Measurements from ENCODE around the gene PRDM4.
A peak's percentile ranks its signal among the peaks of the same experiment; 100 is the strongest.
"Not testable (repeated sequence)": the region's sequence is repeated elsewhere in the genome, so short reads cannot be mapped to it uniquely, and the experiment has no call there.

Gene PRDM4

DNA sequence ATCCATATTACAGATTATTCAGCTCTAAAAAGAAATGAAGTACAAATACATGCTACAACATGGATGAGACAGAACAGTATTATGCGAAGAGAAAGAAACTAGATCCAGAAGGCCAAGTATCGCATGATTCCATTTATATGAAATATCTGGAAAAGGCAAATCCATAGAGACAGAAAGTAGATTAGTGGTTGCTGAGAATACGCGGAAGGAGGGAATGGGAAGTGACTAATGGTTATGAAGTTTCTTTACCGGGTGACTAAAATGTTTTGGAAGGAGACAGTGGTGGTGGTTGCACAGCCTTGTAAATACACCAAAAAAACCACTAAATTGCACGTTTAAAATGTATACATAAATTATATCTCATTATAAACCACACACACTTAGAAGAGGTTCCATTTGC, 12.5 kb downstream of the PRDM4 start:
- peaks cover 35% of the 10 kb centered on the region for H3K36me3 Mint-ChIP-seq
- H3K4me3 Mint-ChIP-seq: no peak overlapping the region
- DNase-seq: no peak
- no peak overlapping the region for H3K27ac Mint-ChIP-seq
- no peaks in the 10 kb centered on the region for H3K4me1 Mint-ChIP-seq
- CTCF ChIA-PET: interaction anchor here (1.4 kb wide), 1 partner anchor 10 kb away, joined by 3 read pairs; no protein-coding TSS in a partner anchor
- no peaks in the 10 kb centered on the region for H3K9me3 Mint-ChIP-seq
- no peaks in the 10 kb centered on the region for H3K27me3 Mint-ChIP-seq

DNA sequence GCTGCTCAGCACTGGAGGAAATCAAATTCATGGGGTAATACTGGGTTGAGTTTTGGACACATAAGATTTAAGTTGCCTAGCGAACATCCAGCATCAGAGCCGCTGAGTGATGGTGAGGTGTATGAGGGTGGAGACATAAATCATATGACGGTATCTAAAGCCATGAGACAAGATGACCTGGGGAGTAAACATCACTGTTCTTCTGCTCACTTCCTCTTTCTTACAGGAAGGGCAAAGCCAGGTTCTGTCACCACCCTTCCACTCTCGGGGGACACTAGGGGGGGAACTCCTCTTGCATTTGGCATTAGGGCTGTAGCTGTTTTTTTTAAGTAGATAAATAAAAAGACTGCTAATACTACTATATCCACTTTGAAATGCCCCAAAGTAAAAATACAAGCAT, 24.0 kb downstream of the PRDM4 start:
- CTCF ChIA-PET: interaction anchor here (0.9 to 1.4 kb wide), 3 partner anchors 18 to 61 kb away, joined by 3 to 4 read pairs (median 3); no protein-coding TSS in a partner anchor
- H3K4me3 Mint-ChIP-seq: no peak overlapping the region
- no peaks in the 10 kb centered on the region for H3K27me3 Mint-ChIP-seq
- H3K27ac Mint-ChIP-seq: peak overlapping the region; percentile 20
- no peaks in the 10 kb centered on the region for H3K9me3 Mint-ChIP-seq
- peaks cover 61% of the 10 kb centered on the region for H3K36me3 Mint-ChIP-seq
- H3K4me1 Mint-ChIP-seq: peaks cover 11% of the 10 kb centered on the region
- no peak for DNase-seq

DNA sequence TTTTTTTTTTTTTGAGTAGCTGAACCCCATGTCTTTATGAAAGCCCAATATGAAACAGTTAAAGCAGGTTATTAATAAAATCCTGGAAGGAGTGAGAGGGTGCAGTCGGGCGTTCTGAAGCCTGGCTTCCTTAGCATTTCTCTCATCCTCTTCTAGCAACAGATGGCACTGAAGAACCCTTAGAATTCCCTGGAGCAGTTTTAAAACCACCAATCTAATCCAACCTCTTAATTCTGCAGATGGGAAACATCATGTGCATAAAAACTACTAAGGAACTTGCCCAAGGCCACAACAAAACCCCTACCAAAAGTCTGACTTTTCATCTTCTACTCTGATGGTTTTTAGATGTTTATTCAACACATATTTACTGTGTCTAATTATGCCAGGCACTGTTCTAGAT, 25.2 kb downstream of the PRDM4 start:
- Mint-ChIP-seq H3K4me3 (no peak overlapping the region), H3K27me3 (no peaks in the 10 kb centered on the region), H3K4me1 (peaks cover 11% of the 10 kb centered on the region), H3K9me3 (no peaks in the 10 kb centered on the region), H3K36me3 (peaks cover 55% of the 10 kb centered on the region), H3K27ac (no peak overlapping the region)
- DNase-seq: no peak
- CTCF ChIA-PET: interaction anchor here (1.2 kb wide), 1 partner anchor 22 kb away, joined by 3 read pairs; no protein-coding TSS in a partner anchor

DNA sequence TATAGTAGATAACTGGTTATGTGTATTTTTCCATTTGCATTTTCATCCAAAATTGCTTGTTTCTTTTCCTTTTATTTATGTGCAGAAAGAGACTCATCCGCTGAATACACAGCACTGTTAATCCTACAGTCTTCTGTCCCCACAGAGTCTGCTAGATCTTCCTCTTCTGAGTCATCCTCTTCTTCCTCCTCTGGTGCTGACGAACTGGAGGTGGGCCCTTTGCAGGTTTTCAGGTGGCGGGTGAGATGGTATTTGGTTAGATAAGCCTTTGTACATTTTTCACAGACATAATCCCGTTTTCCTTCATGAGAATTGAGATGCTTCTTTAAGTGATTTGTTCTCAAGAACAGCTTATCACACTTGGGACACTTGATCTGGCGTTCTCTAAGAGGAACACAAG, 26.8 kb downstream of the PRDM4 start:
- no peaks in the 10 kb centered on the region for H3K27me3 Mint-ChIP-seq
- H3K27ac Mint-ChIP-seq: no peak overlapping the region
- DNase-seq: no peak
- peaks cover 11% of the 10 kb centered on the region for H3K4me1 Mint-ChIP-seq
- H3K9me3 Mint-ChIP-seq: no peaks in the 10 kb centered on the region
- H3K4me3 Mint-ChIP-seq: no peak overlapping the region
- peaks cover 50% of the 10 kb centered on the region for H3K36me3 Mint-ChIP-seq
- CTCF ChIA-PET: no interaction called here

DNA sequence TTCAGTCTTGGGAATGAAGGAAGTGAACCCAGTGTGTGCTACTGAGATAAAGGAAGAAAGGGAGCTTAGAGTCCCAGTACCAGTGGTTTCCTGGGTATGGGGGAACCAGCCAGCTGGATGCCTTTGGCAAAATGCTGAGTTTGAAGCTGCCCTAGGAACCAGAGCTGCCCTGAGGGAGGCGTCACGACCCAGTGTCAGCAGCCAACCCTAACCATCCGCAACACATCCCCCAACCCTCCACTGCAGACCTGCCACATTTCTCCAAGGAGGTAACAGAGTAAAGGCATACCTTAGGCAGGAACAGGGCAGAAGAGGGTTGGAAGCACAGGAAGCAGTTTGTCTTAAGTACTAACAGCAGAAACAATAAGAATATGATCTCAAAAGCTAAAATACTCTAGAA, 28.6 kb downstream of the PRDM4 start:
- CTCF ChIA-PET: no interaction called here
- Mint-ChIP-seq H3K9me3 (no peaks in the 10 kb centered on the region), H3K4me1 (peaks cover 10% of the 10 kb centered on the region), H3K27me3 (no peaks in the 10 kb centered on the region), H3K36me3 (peaks cover 33% of the 10 kb centered on the region), H3K27ac (no peak overlapping the region), H3K4me3 (no peak overlapping the region)
- no peak for DNase-seq

DNA sequence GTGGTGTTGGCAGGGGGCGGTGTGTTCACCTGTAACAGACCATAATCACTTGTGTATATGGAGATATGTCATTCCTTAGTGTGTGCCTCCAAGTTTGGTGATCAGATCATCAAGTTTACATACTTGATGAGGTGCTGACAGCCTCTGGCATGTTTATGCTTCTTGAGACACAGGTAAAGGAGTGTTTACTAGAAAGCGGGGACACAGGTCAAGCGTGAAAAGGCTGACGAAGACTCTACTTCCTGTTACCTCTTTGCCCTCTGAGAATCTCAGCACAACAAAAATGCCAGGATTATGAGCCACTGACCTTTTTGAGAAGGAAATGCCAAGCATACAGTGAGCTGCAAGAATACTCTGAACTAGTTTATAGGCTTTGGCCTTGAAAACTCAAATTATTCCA, 29.6 kb downstream of the PRDM4 start:
- H3K27me3 Mint-ChIP-seq: no peaks in the 10 kb centered on the region
- H3K36me3 Mint-ChIP-seq: peaks cover 25% of the 10 kb centered on the region
- no peak overlapping the region for H3K27ac Mint-ChIP-seq
- CTCF ChIA-PET: no interaction called here
- DNase-seq: no peak
- no peak overlapping the region for H3K4me3 Mint-ChIP-seq
- no peaks in the 10 kb centered on the region for H3K4me1 Mint-ChIP-seq
- H3K9me3 Mint-ChIP-seq: no peaks in the 10 kb centered on the region

DNA sequence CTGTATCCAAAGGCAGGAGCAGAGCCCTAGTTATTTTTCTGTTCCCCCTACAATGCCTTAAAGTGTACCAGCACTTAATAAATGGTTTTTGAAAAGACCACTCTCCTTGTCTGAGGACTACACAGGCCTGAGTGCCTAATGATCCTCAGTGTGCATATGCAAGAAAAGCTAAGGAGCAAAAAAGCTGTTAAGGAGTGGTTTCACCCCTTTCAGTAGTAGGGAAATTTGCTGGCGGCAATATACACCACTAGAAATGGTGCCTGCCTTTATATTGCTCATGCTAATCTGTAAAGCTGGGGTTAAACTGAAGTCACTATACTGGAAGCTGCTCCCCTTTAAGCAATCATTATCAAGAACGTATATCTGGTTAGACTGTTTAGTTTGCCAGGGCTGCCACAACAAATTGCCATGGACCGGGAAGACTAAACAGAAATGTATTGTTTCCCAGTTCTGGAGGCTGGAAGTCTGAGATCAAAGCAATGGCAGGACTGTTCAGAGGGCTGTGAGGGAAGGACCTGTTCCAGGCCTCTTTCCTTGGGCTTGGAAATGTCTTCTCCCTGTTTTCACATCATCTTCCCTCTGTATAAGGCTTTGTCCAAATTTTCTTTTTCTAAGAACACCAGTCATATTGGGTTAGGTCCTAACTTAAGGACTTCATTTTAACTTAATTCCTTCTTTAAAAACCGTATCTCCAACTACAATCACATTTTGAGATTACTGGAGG, 30.2 kb downstream of the PRDM4 start:
- Mint-ChIP-seq H3K4me1 (no peaks in the 10 kb centered on the region), H3K27ac (no peak overlapping the region), H3K4me3 (no peak overlapping the region), H3K27me3 (no peaks in the 10 kb centered on the region), H3K9me3 (no peaks in the 10 kb centered on the region), H3K36me3 (peaks cover 19% of the 10 kb centered on the region)
- no peak for DNase-seq
- CTCF ChIA-PET: no interaction called here

DNA sequence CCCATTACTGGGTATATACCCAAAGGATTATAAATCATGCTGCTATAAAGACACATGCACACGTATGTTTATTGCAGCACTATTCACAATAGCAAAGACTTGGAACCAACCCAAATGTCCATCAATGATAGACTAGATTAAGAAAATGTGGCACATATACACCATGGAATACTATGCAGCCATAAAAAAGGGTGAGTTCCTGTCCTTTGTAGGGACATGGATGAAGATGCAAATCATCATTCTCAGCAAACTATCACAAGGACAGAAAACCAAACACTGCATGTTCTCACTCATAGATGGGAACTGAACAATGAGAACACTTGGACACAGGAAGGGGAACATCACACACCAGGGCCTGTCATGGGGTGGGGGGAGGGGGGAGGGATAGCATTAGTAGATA, 33.2 kb downstream of the PRDM4 start:
- H3K27ac Mint-ChIP-seq, H3K4me1 Mint-ChIP-seq, CTCF ChIA-PET: not testable (repeated sequence)

DNA sequence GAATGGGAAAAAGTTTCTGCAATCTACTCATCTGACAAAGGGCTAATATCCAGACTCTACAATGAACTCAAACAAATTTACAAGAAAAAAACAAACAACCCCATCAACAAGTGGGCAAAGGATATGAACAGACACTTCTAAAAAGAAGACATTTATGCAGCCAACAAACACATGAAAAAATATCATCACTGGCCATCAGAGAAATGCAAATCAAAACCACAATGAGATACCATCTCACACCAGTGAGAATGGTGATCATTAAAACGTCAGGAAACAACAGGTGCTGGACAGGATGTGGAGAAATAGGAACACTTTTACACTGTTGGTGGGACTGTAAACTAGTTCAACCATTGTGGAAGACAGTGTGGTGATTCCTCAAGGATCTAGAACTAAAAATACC, 33.6 kb downstream of the PRDM4 start:
- CTCF ChIA-PET: interaction anchor here (0.9 kb wide), 1 partner anchor 57 kb away, joined by 3 read pairs; no protein-coding TSS in a partner anchor
- H3K4me3 Mint-ChIP-seq, H3K4me1 Mint-ChIP-seq, H3K36me3 Mint-ChIP-seq, DNase-seq, H3K27ac Mint-ChIP-seq, H3K9me3 Mint-ChIP-seq, H3K27me3 Mint-ChIP-seq: not testable (repeated sequence)

More for the DNA sequence above, 33.2 kb downstream of the PRDM4 start:
- H3K9me3 Mint-ChIP-seq, H3K4me3 Mint-ChIP-seq, H3K27me3 Mint-ChIP-seq, DNase-seq, H3K36me3 Mint-ChIP-seq: not testable (repeated sequence)

DNA sequence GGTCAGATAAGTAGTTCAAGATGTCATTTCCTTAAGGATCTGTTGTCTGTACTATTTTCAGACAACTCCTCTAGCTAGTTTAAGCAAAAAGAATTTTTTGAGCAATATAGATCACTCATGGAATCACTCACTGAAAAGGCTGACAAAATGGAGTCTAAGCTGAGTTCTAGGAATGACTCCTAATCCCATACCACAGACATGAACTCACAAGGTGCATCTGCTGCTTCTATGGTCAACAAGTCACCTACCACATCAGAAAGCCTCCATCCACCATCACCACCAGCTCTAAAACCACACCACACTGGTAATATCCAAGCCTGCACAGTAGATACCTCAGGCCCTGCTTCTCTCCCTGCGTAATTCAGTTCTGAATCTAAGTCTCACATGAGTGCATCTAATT, 42.3 kb downstream of the PRDM4 start:
- H3K4me1 Mint-ChIP-seq: no peaks in the 10 kb centered on the region
- no peak overlapping the region for H3K4me3 Mint-ChIP-seq
- no peaks in the 10 kb centered on the region for H3K27me3 Mint-ChIP-seq
- no peak for DNase-seq
- H3K9me3 Mint-ChIP-seq: peaks cover 4% of the 10 kb centered on the region
- no peak overlapping the region for H3K27ac Mint-ChIP-seq
- CTCF ChIA-PET: interaction anchor here (1.1 kb wide), 1 partner anchor 19 kb away, joined by 3 read pairs; no protein-coding TSS in a partner anchor
- H3K36me3 Mint-ChIP-seq: peaks cover 23% of the 10 kb centered on the region

DNA sequence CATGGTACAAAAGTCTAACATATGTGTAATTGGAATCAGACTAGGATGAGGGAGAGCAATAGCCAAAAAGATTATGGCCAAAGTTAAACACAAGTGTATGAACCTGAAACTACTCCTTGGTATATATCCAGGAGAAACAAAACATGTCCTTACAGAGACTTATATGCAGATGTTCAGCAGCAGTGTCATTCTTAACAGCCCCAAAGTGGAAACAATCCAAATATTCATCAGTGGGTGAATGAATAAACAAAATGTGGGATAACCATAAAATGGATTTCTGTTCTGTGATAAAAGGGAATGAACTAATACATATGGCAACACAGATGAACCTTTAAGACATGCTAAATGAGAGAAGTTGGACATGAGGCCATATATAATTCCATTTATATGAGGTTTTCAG, 45.2 kb downstream of the PRDM4 start:
- Mint-ChIP-seq H3K27ac (no peak overlapping the region), H3K36me3 (peaks cover 41% of the 10 kb centered on the region), H3K9me3 (no peaks in the 10 kb centered on the region), H3K4me3 (no peak overlapping the region), H3K4me1 (no peaks in the 10 kb centered on the region), H3K27me3 (no peaks in the 10 kb centered on the region)
- CTCF ChIA-PET: no interaction called here
- DNase-seq: no peak

DNA sequence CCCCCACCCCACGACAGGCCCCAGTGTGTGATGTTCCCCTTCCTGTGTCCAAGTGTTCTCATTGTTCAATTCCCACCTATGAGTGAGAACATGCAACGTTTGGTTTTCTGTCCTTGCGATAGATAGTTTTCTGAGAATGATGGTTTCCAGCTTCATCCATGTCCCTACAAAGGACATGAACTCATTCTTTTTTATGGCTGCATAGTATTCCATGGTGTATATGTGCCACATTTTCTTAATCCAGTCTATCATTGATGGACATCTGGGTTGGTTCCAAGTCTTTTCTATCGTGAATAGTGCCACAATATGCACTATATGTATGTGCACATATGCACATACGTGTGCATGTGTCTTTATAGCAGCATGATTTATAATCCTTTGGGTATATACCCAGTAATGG, 55.4 kb downstream of the PRDM4 start:
- H3K9me3 Mint-ChIP-seq, CTCF ChIA-PET: not testable (repeated sequence)

DNA sequence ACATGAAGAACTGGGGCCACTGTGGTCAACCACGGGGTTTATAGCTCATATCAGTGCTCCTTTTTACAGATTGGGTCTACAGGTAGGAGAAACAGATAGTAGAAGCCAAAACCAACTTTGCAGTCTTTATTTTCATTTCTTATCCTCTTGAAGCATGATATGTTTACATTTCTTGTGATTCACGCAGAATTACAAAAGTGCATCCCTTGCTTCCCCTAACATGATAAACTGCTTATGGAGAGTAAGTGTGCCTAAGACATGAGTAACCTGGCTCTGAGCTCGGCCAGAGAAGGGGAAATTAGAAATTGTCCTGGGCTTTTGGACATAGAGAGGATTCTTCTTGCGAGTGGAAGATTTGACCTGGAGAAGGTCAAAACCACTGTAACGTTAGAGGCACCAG, 56.9 kb downstream of the PRDM4 start:
- no peaks in the 10 kb centered on the region for H3K27me3 Mint-ChIP-seq
- H3K4me3 Mint-ChIP-seq: no peak overlapping the region
- peaks cover 3% of the 10 kb centered on the region for H3K9me3 Mint-ChIP-seq
- no peak for DNase-seq
- H3K27ac Mint-ChIP-seq: no peak overlapping the region
- H3K4me1 Mint-ChIP-seq: no peaks in the 10 kb centered on the region
- H3K36me3 Mint-ChIP-seq: peaks cover 85% of the 10 kb centered on the region
- CTCF ChIA-PET: no interaction called here

More for the DNA sequence above, 55.4 kb downstream of the PRDM4 start:
- not testable (repeated sequence) for DNase-seq, H3K4me3 Mint-ChIP-seq, H3K27ac Mint-ChIP-seq, H3K4me1 Mint-ChIP-seq, H3K27me3 Mint-ChIP-seq
- peaks cover 78% of the 10 kb centered on the region for H3K36me3 Mint-ChIP-seq

DNA sequence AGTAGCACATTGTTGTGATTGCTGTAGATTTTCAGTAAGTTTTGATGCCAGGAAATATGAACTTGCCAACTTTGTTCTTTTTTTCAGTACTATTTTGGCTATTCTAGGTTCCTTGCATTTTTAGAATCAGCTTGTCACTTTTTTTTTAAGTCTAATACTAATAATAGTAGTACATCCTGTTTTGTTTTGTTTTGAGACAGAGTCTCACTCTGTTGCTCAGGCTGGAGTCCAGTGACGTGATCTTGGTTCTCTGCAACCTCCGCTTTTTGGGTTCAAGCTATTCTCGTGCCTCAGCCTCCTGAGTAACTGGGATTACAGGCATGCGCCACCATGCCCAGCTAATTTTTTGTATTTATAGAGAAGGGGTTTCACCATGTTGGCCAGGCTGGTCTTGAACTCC, 58.8 kb downstream of the PRDM4 start:
- H3K27ac Mint-ChIP-seq: no peak overlapping the region
- H3K27me3 Mint-ChIP-seq: no peaks in the 10 kb centered on the region
- H3K9me3 Mint-ChIP-seq: peaks cover 3% of the 10 kb centered on the region
- H3K4me1 Mint-ChIP-seq: no peaks in the 10 kb centered on the region
- peaks cover 79% of the 10 kb centered on the region for H3K36me3 Mint-ChIP-seq
- DNase-seq: no peak
- H3K4me3 Mint-ChIP-seq: no peak overlapping the region
- CTCF ChIA-PET: no interaction called here

DNA sequence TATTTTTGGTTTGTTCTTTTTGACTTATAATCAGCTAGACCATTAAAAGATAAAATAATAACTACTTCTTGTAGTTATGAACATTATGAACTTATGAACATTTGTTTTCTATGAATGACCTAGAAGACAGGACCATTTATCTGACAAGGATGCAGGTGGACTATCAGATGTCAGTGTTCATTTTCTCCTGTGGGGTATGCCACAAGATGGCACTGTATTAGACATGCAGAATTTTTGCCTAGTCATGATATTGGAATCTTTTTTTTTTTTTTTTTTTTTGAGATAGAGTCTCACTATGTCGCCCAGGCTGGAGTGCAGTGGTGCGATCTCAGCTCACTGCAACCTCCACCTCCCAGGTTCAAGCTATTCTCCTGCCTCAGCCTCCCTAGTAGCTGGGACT, 65.2 kb downstream of the PRDM4 start:
- not testable (repeated sequence) for DNase-seq, H3K27ac Mint-ChIP-seq, H3K4me3 Mint-ChIP-seq, H3K9me3 Mint-ChIP-seq, H3K27me3 Mint-ChIP-seq, H3K4me1 Mint-ChIP-seq
- CTCF ChIA-PET: interaction anchor here (1.0 to 1.4 kb wide), 3 partner anchors 24 to 562 kb away, joined by 3 to 5 read pairs (median 3); no protein-coding TSS in a partner anchor
- H3K36me3 Mint-ChIP-seq: peaks cover 57% of the 10 kb centered on the region

Data from activated naive CD4-positive, alpha-beta T cell treated with anti-CD3 and anti-CD28 coated beads, Interleukin-2, amount 10 ng/mL, durations not matched to agents 7 days and 5 days (primary cell).